Measurements from ENCODE around the gene ABHD16B.
"Not testable (repeated sequence)": the region's sequence is repeated elsewhere in the genome, so short reads cannot be mapped to it uniquely, and the experiment has no call there.

- TF ChIP-seq, protein P1, sequence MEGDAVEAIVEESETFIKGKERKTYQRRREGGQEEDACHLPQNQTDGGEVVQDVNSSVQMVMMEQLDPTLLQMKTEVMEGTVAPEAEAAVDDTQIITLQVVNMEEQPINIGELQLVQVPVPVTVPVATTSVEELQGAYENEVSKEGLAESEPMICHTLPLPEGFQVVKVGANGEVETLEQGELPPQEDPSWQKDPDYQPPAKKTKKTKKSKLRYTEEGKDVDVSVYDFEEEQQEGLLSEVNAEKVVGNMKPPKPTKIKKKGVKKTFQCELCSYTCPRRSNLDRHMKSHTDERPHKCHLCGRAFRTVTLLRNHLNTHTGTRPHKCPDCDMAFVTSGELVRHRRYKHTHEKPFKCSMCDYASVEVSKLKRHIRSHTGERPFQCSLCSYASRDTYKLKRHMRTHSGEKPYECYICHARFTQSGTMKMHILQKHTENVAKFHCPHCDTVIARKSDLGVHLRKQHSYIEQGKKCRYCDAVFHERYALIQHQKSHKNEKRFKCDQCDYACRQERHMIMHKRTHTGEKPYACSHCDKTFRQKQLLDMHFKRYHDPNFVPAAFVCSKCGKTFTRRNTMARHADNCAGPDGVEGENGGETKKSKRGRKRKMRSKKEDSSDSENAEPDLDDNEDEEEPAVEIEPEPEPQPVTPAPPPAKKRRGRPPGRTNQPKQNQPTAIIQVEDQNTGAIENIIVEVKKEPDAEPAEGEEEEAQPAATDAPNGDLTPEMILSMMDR (optimal IDR thresholded peaks at IDR 0.05 in 1 of 3, IDR thresholded peaks at IDR 0.05 in 1 of 3, conservative IDR thresholded peaks at IDR 0.05 in 1 of 3; ENCODE audit: extremely low read depth in 1 of 3, insufficient read depth in 2 of 3, low read length in 3 of 3): not testable (repeated sequence)
- not testable (repeated sequence) for TF ChIP-seq EZH2 (IDR thresholded peaks at IDR 0.05; ENCODE audit: low read length)
Observed at GRCh38 chr20:63880901-63881300, 19.6 kb downstream of the ABHD16B start.

All from keratinocyte (primary cell).